Stomach (tissue), 9 donors: Measurements from ENCODE around the gene RBMS3. TPM values are rescaled to one million over a fixed set of nuclear protein-coding genes. Genes with fewer than 3 reads are reported as not detected.
"Not testable (repeated sequence)": the region's sequence is repeated elsewhere in the genome, so short reads cannot be mapped to it uniquely, and the experiment has no call there.

Experiments used
- DNase-seq, 2 donors: peaks; one replicate each; pipeline versions ENCODE4 v3.0.0 to v3.0.0-alpha.2; 2013 to 2019
- H3K27ac ChIP-seq, 5 donors: fragments of 200-600 bp in 4 of 5; sonication (generic) in 4 of 5; one replicate each; pipeline ENCODE4 v1.5.1; 2013 to 2019; ENCODE audit warnings: mild to moderate bottlenecking in 1 of 5, moderate library complexity in 1 of 5
- H3K27me3 ChIP-seq, 3 donors: fragments of 200-600 bp; sonication (generic); one replicate each; pipeline ENCODE4 v1.5.1; 2017 to 2019; ENCODE audit warnings: mixed run types in 1 of 3
- H3K36me3 ChIP-seq, 4 donors: fragments of 200-600 bp; sonication (generic); 1 replicate in 3 of 4; 2 replicates in 1 of 4; pipeline ENCODE4 v1.5.1; 2016 to 2019
- H3K4me1 ChIP-seq, 4 donors: fragments of 200-600 bp; sonication (generic); one replicate each; pipeline ENCODE4 v1.5.1; 2016 to 2019
- H3K4me3 ChIP-seq, 4 donors: fragments of 200-600 bp; sonication (generic) in 3 of 4; one replicate each; pipeline ENCODE4 v1.5.1; 2016 to 2019; ENCODE audit warnings: mild to moderate bottlenecking in 1 of 4
- H3K9me3 ChIP-seq, 4 donors: fragments of 200-600 bp; sonication (generic); one replicate each; pipeline ENCODE4 v1.5.1; 2016 to 2019
- EP300 ChIP-seq: sonication (generic); formaldehyde crosslinking; IDR thresholded peaks from one replicate; pipeline ENCODE4 v1.6.1; 2017; ENCODE audit warnings: antibody characterized with exemption
- POLR2A ChIP-seq, 4 donors: fragments of 450-650 bp; IDR thresholded peaks; one replicate each; pipeline ENCODE4 v1.6.1; 2016; ENCODE audit warnings: antibody characterized with exemption in 4 of 4, control low read depth in 2 of 4, mild to moderate bottlenecking in 1 of 4, moderate library complexity in 1 of 4
- POLR2AphosphoS5 ChIP-seq, 3 donors: sonication (generic); formaldehyde crosslinking; IDR thresholded peaks; one replicate each; pipeline ENCODE4 v1.6.1; 2016; ENCODE audit warnings: antibody characterized with exemption in 3 of 3
- WGBS, 5 donors: extraction: QIAGEN DNeasy Blood & Tissue Kit in 3 of 5; methylation state at CpG; one replicate each; pipeline versions ENCODE4 v1.1.5 to v1.1.7; 2013 to 2018; 5-methylcytosine and 5-hydroxymethylcytosine counted together
- intact Hi-C: fragments of 100-400 bp; cut with DNase I; formaldehyde crosslinking; loops from one replicate; pipeline ENCODE4 v1.15.1; 2023; ENCODE audit warnings: low total_unique reads
- polyA plus RNA-seq, 3 donors: library from polyadenylated mRNA; stranded (reverse); fragments of 200-250 nt; gene quantifications; one replicate each; pipeline ENCODE4 v1.2.3, GENCODE V29; 2013
- total RNA-seq, 5 donors: library from RNA; depleted of rRNA; stranded (reverse); fragments of >200 nt; gene quantifications; one replicate each; pipeline versions ENCODE4 v1.1.0 to v1.2.3, GENCODE V29; 2014 to 2016
- TF ChIP-seq, protein P1 (sequence below), 7 experiments: fragments of 450-650 bp in 4 of 7; fragments of 200-600 bp in 3 of 7; sonication (generic) in 3 of 7; IDR thresholded peaks; one replicate each; pipeline ENCODE4 v1.5.1; 2016 to 2019; ENCODE audit warnings: antibody characterized with exemption in 7 of 7, control low read depth in 2 of 7, mild to moderate bottlenecking in 1 of 7
- donor health status: healthy with polysubstance abuse.
- donor health status: Bipolar disorder and iron deficiency.
- donor health status: healthy.

RBMS3 gene
- total and polyA plus RNA-seq, 8 donors = 2.0 to 103 (median 16.0) TPM

DNA sequence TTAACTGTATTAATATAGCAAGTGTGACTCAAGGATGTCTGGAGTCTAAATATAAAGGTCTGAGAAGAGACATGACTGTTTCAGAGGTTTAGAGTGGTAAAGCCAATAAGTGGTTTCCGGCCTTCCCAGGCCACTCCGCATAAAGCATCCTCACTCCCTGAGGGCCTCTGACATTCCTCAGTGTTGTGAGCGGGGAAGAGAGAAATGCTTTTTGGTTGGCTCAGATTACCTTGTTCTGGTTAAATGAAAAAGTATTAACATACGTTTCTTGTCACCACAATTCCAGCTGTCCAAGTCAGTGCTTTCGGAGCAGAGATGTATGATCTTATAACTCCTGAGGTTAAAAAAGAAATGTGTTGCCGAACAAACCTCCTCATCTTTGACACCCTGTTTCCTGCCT, 103.8 kb downstream of the RBMS3 start:
- H3K4me1 ChIP-seq = no peaks in the 10 kb centered on the region
- H3K27me3 ChIP-seq = no peaks in the 10 kb centered on the region
- peak overlapping the region in 2 of 5 donors; percentile 20 to 29 for H3K27ac ChIP-seq
- H3K4me3 ChIP-seq = no peak overlapping the region
- 68 to 82% (median 75%) methylated on average over 6 of the region's 6 CpGs for WGBS, 5 donors
- TF ChIP-seq POLR2AphosphoS5 (IDR thresholded peaks at IDR 0.05) (no peak), POLR2A (IDR thresholded peaks at IDR 0.05) (no peak), EP300 (no peak)
- TF ChIP-seq, protein P1, sequence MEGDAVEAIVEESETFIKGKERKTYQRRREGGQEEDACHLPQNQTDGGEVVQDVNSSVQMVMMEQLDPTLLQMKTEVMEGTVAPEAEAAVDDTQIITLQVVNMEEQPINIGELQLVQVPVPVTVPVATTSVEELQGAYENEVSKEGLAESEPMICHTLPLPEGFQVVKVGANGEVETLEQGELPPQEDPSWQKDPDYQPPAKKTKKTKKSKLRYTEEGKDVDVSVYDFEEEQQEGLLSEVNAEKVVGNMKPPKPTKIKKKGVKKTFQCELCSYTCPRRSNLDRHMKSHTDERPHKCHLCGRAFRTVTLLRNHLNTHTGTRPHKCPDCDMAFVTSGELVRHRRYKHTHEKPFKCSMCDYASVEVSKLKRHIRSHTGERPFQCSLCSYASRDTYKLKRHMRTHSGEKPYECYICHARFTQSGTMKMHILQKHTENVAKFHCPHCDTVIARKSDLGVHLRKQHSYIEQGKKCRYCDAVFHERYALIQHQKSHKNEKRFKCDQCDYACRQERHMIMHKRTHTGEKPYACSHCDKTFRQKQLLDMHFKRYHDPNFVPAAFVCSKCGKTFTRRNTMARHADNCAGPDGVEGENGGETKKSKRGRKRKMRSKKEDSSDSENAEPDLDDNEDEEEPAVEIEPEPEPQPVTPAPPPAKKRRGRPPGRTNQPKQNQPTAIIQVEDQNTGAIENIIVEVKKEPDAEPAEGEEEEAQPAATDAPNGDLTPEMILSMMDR (IDR thresholded peaks at IDR 0.05) = no peak
- H3K36me3 ChIP-seq = no peaks in the 10 kb centered on the region
- DNase-seq = peak in 1 of 2 donors; percentile 60
- intact Hi-C loops = no loop called here
- no peaks in the 10 kb centered on the region for H3K9me3 ChIP-seq

- TF ChIP-seq POLR2A (IDR thresholded peaks at IDR 0.05) = no peak
- Histone ChIP-seq H3K27me3 (no peaks in the 10 kb centered on the region), H3K9me3 (no peaks in the 10 kb centered on the region), H3K36me3 (no peaks in the 10 kb centered on the region), H3K4me1 (no peaks in the 10 kb centered on the region), H3K27ac (peak overlapping the region in 2 of 5 donors; percentile 20 to 29), H3K4me3 (no peak overlapping the region)
- intact Hi-C loops = no loop called here
- WGBS, 5 donors = 78 to 91% (median 84%) methylated on average over 5 of the region's 5 CpGs
- no peak for DNase-seq
These were observed 104.4 kb downstream of the RBMS3 start for GRCh38 chr3:29385046-29385830.

GRCh38 chr3:29389362-29389761, 108.5 kb downstream of the RBMS3 start:
- no peaks in the 10 kb centered on the region for H3K4me1 ChIP-seq
- intact Hi-C loops = no loop called here
- no peaks in the 10 kb centered on the region for H3K36me3 ChIP-seq
- no peak overlapping the region for H3K27ac ChIP-seq
- TF ChIP-seq POLR2A (IDR thresholded peaks at IDR 0.05) (no peak), EP300 (no peak), POLR2AphosphoS5 (IDR thresholded peaks at IDR 0.05) (no peak)
- TF ChIP-seq, protein P1 (IDR thresholded peaks at IDR 0.05) = no peak
- no peaks in the 10 kb centered on the region for H3K27me3 ChIP-seq
- no peak overlapping the region for H3K4me3 ChIP-seq
- H3K9me3 ChIP-seq = peaks cover 0 to 6% (median 3%) of the 10 kb centered on the region in 4 donors
- 54 to 68% (median 65%) methylated on average over 2 of the region's 2 CpGs for WGBS, 5 donors
- DNase-seq = no peak

DNA sequence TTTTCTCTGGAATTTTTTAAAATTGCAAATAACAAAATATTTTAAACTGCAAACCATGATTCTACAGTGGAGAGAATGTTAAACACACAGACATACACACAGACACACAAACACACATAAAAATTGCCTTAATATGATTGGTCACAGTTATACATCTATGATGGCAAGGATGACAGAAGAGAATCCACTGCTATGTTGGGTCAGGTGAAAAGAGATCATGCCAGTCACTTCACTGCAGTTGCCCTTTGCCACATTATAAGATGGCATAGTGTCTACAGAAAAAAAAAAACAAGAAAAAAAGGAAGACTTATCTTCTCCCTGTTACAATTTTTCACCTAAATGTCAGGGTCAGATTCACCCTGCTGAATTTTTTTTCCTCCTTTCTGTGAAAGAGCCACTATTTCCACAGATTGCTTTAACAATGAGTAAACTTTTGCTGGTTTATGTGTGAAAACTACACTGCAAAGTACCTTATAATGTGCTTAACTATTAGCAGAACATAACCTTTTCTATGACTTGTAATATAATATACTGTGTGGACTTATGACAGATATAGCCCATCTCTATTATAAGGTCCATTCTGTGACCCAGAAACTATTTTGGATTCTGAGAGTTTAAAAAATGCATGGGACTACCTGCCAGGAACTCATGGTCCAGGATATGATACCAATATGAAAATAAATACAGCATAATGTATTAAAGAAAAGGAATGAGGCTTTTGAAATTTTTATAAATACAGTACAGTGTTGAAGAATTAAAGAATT, 111.9 kb downstream of the RBMS3 start:
- no peak for DNase-seq
- no peaks in the 10 kb centered on the region for H3K4me1 ChIP-seq
- no peak overlapping the region for H3K4me3 ChIP-seq
- TF ChIP-seq, protein P1 (IDR thresholded peaks at IDR 0.05) = no peak
- no peaks in the 10 kb centered on the region for H3K27me3 ChIP-seq
- intact Hi-C loops = no loop called here
- H3K36me3 ChIP-seq = no peaks in the 10 kb centered on the region
- H3K9me3 ChIP-seq = peaks cover 0 to 6% (median 3%) of the 10 kb centered on the region in 4 donors
- H3K27ac ChIP-seq = no peak overlapping the region

GRCh38 chr3:29393946-29394345, 113.1 kb downstream of the RBMS3 start:
- H3K9me3 ChIP-seq, intact Hi-C loops, DNase-seq, H3K4me3 ChIP-seq, H3K27me3 ChIP-seq, H3K27ac ChIP-seq, H3K4me1 ChIP-seq, H3K36me3 ChIP-seq: not testable (repeated sequence)
- 81 to 92% (median 91%) methylated on average over 4 of the region's 4 CpGs for WGBS, 5 donors
